MM.1S (cell line): ENCODE measurements around the gene PSPC1.

ENCODE experiments used
- DNase-seq: peaks from one replicate; pipeline ENCODE4 v3.0.0-alpha.2; 2015
- H2AFZ ChIP-seq: fragments of 300-600 bp; sonication (generic); 2 replicates; pipeline ENCODE4 v1.6.0; 2016; ENCODE audit warnings: antibody characterized with exemption, low read length
- H3F3A ChIP-seq: fragments of 300-600 bp; sonication (generic); 2 replicates; pipeline ENCODE4 v1.6.1; 2016; ENCODE audit warnings: mild to moderate bottlenecking, antibody characterized with exemption, low read length, moderate library complexity, mixed read lengths; ENCODE audit not compliant: insufficient read depth
- H3K27ac ChIP-seq: fragments of 300-600 bp; sonication (generic); 2 replicates; pipeline ENCODE4 v1.5.1; 2016; ENCODE audit warnings: mild to moderate bottlenecking, low read length
- H3K27me3 ChIP-seq: fragments of 300-600 bp; sonication (generic); replicated peaks from 2 replicates; pipeline ENCODE4 v1.6.0; 2016; ENCODE audit warnings: low read length; ENCODE audit not compliant: insufficient read depth
- H3K36me3 ChIP-seq: fragments of 300-600 bp; sonication (generic); replicated peaks from 2 replicates; pipeline ENCODE4 v1.6.1; 2016; ENCODE audit warnings: mild to moderate bottlenecking, low read length, mixed read lengths; ENCODE audit not compliant: insufficient read depth
- H3K4me1 ChIP-seq: fragments of 300-600 bp; sonication (generic); 2 replicates; pipeline ENCODE4 v1.6.1; 2016; ENCODE audit warnings: low read length, mixed read lengths
- H3K4me2 ChIP-seq: fragments of 300-600 bp; sonication (generic); 2 replicates; pipeline ENCODE4 v1.6.0; 2016; ENCODE audit warnings: low read depth, low read length
- H3K4me3 ChIP-seq: fragments of 300-600 bp; sonication (generic); 2 replicates; pipeline ENCODE4 v1.5.1; 2016; ENCODE audit warnings: low read length, mixed read lengths
- H3K79me2 ChIP-seq: fragments of 300-600 bp; sonication (generic); 2 replicates; pipeline ENCODE4 v1.6.1; 2016; ENCODE audit warnings: mixed run types, low read length, mixed read lengths
- H3K9ac ChIP-seq: fragments of 300-600 bp; sonication (generic); 2 replicates; pipeline ENCODE4 v1.6.1; 2016; ENCODE audit warnings: low read length, mixed read lengths
- H3K9me2 ChIP-seq: fragments of 300-600 bp; sonication (generic); replicated peaks from 2 replicates; pipeline ENCODE4 v1.6.1; 2016; ENCODE audit warnings: mild to moderate bottlenecking, low read length, mixed read lengths; ENCODE audit not compliant: insufficient read depth
- H3K9me3 ChIP-seq: fragments of 300-600 bp; sonication (generic); replicated peaks from 2 replicates; pipeline ENCODE4 v1.6.1; 2016; ENCODE audit warnings: mild to moderate bottlenecking, low read length, mixed read lengths; ENCODE audit not compliant: insufficient read depth
- H4K20me1 ChIP-seq: fragments of 300-600 bp; sonication (generic); 2 replicates; pipeline ENCODE4 v1.6.1; 2016; ENCODE audit warnings: mild to moderate bottlenecking, low read length, moderate library complexity, mixed read lengths; ENCODE audit not compliant: insufficient read depth
- EZH2 ChIP-seq: fragments of 300-600 bp; sonication (generic); optimal IDR thresholded peaks from 2 replicates; pipeline ENCODE3; 2017; ENCODE audit warnings: low read depth, mild to moderate bottlenecking, antibody characterized with exemption, low read length, mixed read lengths
- EZH2phosphoT487 ChIP-seq: fragments of 300-600 bp; sonication (generic); IDR thresholded peaks from 2 replicates; pipeline ENCODE4 v1.6.1; 2018; ENCODE audit warnings: antibody characterized with exemption, low read length
- TF ChIP-seq, protein P1 (sequence below): fragments of 300-600 bp; sonication (generic); IDR thresholded peaks from 2 replicates; pipeline ENCODE4 v1.5.1; 2016; ENCODE audit warnings: antibody characterized with exemption, low read length, mixed read lengths

Gene PSPC1

DNA sequence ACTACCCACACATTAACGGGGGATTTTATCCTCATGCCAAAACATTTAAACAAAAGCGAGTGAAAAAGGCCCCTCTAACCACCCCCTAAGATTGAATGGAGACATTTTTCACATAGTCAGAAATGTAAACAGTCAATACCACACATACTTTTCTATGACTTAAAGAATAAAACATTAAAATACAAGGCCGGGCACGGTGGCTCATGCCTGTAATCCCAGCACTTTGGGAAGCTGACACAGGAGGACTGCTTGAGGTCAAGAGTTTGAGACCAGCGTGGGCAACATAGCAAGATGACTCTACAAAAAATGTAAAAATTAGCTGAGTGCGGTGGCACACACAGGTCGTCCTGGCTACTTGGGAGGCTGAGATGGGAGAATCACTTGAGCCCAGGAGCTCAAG lies 102.0 kb downstream of the PSPC1 start:
- no peak for DNase-seq
- Histone ChIP-seq H3K4me3 (no peak overlapping the region), H3K4me1 (peaks cover 2% of the 10 kb centered on the region; the same call in 1 of the 2 replicates), H3K27ac (no peak overlapping the region), H3K9me3 (no peaks in the 10 kb centered on the region), H4K20me1 (no peaks in the 10 kb centered on the region), H3F3A (peaks cover 5% of the 10 kb centered on the region; the same call in 1 of the 2 replicates), H3K9ac (no peak overlapping the region), H2AFZ (no peak overlapping the region), H3K79me2 (no peaks in the 10 kb centered on the region), H3K9me2 (no peaks in the 10 kb centered on the region), H3K4me2 (no peak overlapping the region), H3K27me3 (no peaks in the 10 kb centered on the region), H3K36me3 (no peaks in the 10 kb centered on the region)
- TF ChIP-seq, protein P1, sequence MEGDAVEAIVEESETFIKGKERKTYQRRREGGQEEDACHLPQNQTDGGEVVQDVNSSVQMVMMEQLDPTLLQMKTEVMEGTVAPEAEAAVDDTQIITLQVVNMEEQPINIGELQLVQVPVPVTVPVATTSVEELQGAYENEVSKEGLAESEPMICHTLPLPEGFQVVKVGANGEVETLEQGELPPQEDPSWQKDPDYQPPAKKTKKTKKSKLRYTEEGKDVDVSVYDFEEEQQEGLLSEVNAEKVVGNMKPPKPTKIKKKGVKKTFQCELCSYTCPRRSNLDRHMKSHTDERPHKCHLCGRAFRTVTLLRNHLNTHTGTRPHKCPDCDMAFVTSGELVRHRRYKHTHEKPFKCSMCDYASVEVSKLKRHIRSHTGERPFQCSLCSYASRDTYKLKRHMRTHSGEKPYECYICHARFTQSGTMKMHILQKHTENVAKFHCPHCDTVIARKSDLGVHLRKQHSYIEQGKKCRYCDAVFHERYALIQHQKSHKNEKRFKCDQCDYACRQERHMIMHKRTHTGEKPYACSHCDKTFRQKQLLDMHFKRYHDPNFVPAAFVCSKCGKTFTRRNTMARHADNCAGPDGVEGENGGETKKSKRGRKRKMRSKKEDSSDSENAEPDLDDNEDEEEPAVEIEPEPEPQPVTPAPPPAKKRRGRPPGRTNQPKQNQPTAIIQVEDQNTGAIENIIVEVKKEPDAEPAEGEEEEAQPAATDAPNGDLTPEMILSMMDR: no peak
- TF ChIP-seq EZH2: no peak
- TF ChIP-seq EZH2phosphoT487: no peak

DNA sequence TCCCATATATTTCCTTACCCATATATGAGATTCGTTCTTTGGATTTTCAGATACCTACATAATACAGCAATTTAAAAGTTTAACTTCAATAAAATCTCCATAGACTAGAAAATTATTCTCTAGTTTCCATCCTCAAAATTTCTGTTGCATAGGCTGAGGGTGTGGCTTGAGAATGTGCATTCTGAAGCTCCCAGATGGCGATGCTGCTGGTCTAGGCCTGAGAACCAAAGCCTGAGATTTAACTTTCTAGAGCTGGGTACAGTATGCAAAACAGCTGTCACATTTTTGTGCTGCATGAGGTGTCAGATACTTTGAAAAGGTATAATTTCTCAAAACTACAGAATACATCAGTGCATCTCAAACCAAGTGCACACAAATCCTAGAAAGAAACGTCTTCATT lies 106.6 kb downstream of the PSPC1 start:
- H3K79me2 ChIP-seq: no peaks in the 10 kb centered on the region
- H3K4me2 ChIP-seq: no peak overlapping the region
- no peak overlapping the region for H2AFZ ChIP-seq
- H3K27me3 ChIP-seq: no peaks in the 10 kb centered on the region
- no peaks in the 10 kb centered on the region for H3K9me2 ChIP-seq
- no peak for TF ChIP-seq EZH2
- no peak for TF ChIP-seq EZH2phosphoT487
- TF ChIP-seq, protein P1: no peak
- no peak overlapping the region for H3K9ac ChIP-seq
- no peak for DNase-seq
- H3K27ac ChIP-seq: no peak overlapping the region
- no peaks in the 10 kb centered on the region for H4K20me1 ChIP-seq
- H3K4me1 ChIP-seq: no peaks in the 10 kb centered on the region
- H3K9me3 ChIP-seq: no peaks in the 10 kb centered on the region
- no peaks in the 10 kb centered on the region for H3K36me3 ChIP-seq
- H3K4me3 ChIP-seq: no peak overlapping the region
- H3F3A ChIP-seq: no peaks in the 10 kb centered on the region

DNA sequence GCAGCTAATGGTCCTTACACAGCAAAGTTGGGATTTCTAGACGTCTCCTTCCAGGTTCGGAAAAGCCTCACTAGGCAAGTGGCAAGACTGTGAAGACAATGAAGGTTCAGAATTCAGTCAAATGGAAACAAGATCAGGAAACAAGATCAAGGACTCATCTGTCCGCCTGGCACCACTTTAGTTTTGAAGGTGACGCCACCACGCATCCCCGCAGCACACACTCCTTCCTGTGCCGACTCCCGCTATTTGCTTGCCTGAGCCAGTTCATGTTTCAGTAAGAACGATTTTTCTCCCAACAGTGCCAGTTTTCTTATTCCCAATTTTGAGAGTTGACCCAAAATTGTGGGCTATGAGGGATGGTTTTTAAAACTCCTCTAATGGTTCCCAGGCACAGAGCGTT lies 107.8 kb downstream of the PSPC1 start:
- no peak overlapping the region for H2AFZ ChIP-seq

More for the DNA sequence above, 107.8 kb downstream of the PSPC1 start:
- Histone ChIP-seq H3K4me1 (no peaks in the 10 kb centered on the region), H3K27ac (no peak overlapping the region), H3K9me2 (no peaks in the 10 kb centered on the region), H3K9ac (no peak overlapping the region), H3K4me2 (no peak overlapping the region), H3K9me3 (no peaks in the 10 kb centered on the region), H3K27me3 (no peaks in the 10 kb centered on the region), H3K36me3 (no peaks in the 10 kb centered on the region), H4K20me1 (no peaks in the 10 kb centered on the region), H3K4me3 (no peak overlapping the region), H3F3A (no peaks in the 10 kb centered on the region), H3K79me2 (no peaks in the 10 kb centered on the region)
- no peak for DNase-seq
- TF ChIP-seq, protein P1: no peak
- TF ChIP-seq EZH2: no peak
- no peak for TF ChIP-seq EZH2phosphoT487
